ENCODE measurements around the gene PIK3R5.

Gene PIK3R5

DNA sequence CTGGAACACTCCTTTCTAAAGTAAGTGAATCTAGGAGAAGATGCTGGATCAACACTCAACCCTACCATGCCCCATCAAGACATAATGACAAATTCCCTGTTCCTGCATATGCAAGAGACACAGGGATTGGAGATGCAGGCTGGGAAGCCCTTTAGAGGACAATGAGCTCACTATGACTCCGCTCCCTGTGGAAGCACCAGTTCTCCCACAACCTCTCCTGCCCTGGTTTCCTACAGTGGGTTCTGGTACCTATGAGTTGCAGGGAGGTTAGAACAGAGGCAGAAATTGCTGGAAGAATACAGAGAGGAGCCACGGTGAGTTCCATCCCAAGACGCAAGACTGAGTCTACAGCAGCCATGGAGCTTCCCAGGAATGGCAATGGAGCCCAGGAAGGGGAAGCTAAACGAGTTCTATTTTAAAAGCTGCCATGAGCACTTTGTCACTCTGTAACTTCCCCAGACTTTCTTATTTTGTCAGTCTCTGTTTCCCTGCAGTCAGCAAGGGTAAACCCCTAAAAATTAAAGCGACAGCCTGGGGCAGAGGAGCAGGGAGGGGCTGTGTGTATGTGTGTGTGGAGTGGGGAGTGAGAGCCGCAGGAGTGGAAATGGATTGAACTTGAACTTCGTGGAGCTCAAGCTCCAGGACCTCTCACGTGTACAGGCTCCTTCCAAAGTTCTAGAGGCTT is 55.8 kb downstream of the PIK3R5 start:
- no peak overlapping the region for H3K27ac ChIP-seq
- ChIA-PET POLR2A (ENCODE audit: low non-redundant PET) (no interaction called here), CTCF (interaction anchor here (0.6 to 1.0 kb wide), 2 partner anchors 14 to 240 kb away, joined by 3 to 4 read pairs; no protein-coding TSS in a partner anchor)
- TF ChIP-seq, protein P1, sequence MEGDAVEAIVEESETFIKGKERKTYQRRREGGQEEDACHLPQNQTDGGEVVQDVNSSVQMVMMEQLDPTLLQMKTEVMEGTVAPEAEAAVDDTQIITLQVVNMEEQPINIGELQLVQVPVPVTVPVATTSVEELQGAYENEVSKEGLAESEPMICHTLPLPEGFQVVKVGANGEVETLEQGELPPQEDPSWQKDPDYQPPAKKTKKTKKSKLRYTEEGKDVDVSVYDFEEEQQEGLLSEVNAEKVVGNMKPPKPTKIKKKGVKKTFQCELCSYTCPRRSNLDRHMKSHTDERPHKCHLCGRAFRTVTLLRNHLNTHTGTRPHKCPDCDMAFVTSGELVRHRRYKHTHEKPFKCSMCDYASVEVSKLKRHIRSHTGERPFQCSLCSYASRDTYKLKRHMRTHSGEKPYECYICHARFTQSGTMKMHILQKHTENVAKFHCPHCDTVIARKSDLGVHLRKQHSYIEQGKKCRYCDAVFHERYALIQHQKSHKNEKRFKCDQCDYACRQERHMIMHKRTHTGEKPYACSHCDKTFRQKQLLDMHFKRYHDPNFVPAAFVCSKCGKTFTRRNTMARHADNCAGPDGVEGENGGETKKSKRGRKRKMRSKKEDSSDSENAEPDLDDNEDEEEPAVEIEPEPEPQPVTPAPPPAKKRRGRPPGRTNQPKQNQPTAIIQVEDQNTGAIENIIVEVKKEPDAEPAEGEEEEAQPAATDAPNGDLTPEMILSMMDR (conservative IDR thresholded peaks at IDR 0.05; ENCODE audit: low read depth), result no peak
- no peak for DNase-seq (ENCODE audit: low spot score)

DNA sequence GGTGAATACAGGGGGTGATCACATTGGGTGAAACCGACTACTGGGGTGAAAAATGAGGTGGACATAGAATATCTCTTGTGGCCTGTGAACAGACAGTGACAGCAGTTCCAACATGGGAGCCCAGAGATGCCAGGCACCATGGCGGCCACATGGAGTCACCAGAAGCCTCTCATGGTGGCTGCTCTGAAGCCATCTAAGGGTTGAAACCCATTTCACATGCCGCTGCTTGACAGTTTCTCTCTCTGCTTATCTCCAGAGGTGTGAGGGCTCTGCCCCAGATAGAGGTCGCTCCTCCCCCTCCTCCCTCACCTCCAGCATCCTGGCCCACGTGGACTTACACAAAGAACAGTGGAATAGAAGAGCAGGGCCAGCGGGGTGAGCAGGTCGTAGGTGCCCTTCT is 60.2 kb downstream of the PIK3R5 start:
- POLR2A ChIA-PET (ENCODE audit: low non-redundant PET), result interaction anchor here (0.7 kb wide), 1 partner anchor 84 kb away, joined by 6 read pairs; no protein-coding TSS in a partner anchor
- CTCF ChIA-PET, result no interaction called here
- no peak for DNase-seq (ENCODE audit: low spot score)
- TF ChIP-seq, protein P1 (conservative IDR thresholded peaks at IDR 0.05; ENCODE audit: low read depth), result no peak
- H3K27ac ChIP-seq, result no peak overlapping the region

DNA sequence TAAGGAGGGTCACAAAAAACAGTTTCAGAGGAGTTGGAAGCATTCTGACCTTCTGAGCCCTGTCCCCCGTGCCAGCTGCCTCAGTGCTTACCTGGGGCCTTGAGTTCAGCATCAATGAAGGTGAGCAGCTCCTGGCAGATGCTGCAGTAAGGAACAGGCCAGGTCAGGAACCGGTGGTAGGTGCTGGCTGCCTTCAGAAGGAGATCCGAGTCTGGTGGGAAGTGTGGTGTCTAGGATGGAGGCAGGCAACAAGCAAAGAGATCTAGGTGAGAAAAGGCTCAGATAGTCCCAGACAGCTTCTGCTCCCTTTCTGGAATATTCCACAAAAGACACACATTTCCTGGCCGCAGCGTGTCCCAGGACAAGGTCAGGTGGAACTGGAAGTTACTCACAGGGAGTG is 60.8 kb downstream of the PIK3R5 start:
- POLR2A ChIA-PET (ENCODE audit: low non-redundant PET), result no interaction called here
- TF ChIP-seq, protein P1 (conservative IDR thresholded peaks at IDR 0.05; ENCODE audit: low read depth), result no peak
- CTCF ChIA-PET, result no interaction called here
- H3K27ac ChIP-seq, result no peak overlapping the region
- DNase-seq (ENCODE audit: low spot score), result no peak

DNA sequence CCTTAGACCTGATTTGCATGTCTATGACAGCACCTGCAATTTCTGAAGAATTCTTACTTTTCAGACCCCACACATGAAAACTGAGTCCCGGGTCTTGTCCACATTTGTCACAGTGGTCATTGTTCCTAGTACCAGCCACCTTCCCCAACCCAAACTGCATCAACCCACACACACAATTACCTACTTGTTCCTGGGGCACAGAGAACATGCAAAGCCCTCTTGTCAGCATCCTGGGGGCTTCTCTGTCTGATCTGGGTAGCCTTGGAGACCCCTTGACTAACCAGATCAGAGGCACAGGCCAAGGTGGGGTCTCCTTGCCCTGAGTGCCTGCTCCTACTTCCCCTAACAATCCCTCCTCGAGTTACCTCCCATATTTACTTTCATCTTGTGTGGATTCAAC is 61.3 kb downstream of the PIK3R5 start:
- DNase-seq (ENCODE audit: low spot score), result no peak
- H3K27ac ChIP-seq, result no peak overlapping the region
- ChIA-PET CTCF (no interaction called here), POLR2A (ENCODE audit: low non-redundant PET) (no interaction called here)
- TF ChIP-seq, protein P1 (conservative IDR thresholded peaks at IDR 0.05; ENCODE audit: low read depth), result no peak

DNA sequence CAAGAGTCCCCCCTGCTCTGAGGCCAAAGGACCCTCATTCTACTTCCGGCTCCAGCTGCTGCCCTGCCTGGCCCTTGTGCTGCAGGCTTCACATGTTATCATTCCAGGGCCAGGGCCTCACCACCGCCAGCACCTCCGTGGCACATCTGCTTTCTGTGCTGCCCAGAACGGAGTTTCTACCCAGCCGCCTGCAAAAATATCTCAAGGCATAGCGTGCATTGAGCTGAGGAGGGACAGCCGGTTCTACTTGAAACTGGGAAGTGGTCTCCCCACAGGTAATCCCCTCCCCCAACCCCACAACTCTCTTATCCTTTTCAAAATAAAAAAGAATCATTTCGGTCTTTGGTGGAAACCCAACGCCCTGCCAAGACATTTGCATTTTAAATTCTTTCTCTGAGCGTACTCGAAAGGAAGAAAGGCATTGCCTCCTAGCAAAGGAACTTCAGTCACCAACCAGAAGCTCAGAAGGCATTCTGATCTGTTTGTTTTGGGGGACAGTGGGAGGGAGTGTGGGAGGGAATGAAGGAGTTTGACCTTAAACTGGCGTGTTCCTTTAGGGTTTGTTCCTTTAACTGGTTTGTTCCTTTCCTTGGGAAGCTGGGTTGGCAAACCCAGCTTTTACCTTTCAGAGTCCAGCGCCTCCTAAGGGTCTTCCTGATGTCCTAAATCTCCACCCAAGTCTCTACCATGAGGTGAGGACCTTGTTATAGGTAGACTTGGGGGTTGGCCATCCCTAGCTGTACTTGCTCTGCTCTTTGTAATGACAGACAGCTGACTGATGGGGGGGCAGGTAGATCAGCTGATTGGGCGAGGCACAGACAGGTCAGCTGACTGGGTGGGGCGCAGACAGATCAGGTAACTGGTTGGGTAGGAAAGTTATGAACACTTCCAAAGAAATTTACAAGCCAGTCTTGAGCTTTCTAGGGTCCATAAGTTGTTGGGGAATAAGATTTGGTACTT is 64.6 kb downstream of the PIK3R5 start:
- POLR2A ChIA-PET (ENCODE audit: low non-redundant PET), result no interaction called here
- H3K27ac ChIP-seq, result no peak overlapping the region
- CTCF ChIA-PET, result interaction anchor here (0.6 kb wide), 1 partner anchor 374 kb away, joined by 3 read pairs; no protein-coding TSS in a partner anchor
- no peak for DNase-seq (ENCODE audit: low spot score)
- TF ChIP-seq, protein P1 (conservative IDR thresholded peaks at IDR 0.05; ENCODE audit: low read depth), result no peak

DNA sequence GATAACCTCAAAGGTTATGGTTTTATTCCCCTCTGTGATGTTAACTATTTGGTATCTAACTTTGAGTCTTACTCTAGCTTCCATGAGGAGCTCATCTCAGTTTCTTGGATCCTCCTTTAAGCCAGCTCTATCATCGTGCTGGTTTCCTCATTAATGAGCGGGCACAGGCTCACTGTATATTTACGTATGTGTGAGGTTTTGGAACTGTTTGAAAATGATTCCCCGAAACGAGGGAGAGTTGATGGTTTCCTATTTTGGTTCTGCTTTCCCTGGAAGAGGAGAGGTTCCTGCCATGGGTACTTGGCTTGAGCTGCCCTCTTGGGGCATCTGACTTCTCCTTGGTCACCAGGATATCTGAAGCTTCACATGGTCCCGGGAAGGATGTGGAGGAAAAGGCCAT is 65.3 kb downstream of the PIK3R5 start:
- ChIA-PET POLR2A (ENCODE audit: low non-redundant PET) (no interaction called here), CTCF (interaction anchor here (0.6 kb wide), 1 partner anchor 120 kb away, joined by 4 read pairs; no protein-coding TSS in a partner anchor)
- no peak for DNase-seq (ENCODE audit: low spot score)

More for the DNA sequence above, 65.3 kb downstream of the PIK3R5 start:
- TF ChIP-seq, protein P1 (conservative IDR thresholded peaks at IDR 0.05; ENCODE audit: low read depth), result no peak
- no peak overlapping the region for H3K27ac ChIP-seq
